IMR-90 (cell line): Measurements from ENCODE around the gene PLLP. TPM values are rescaled to one million over a fixed set of nuclear protein-coding genes. Genes with fewer than 3 reads are reported as not detected.
A peak's percentile ranks its signal among the peaks of the same experiment; 100 is the strongest.

Experiments
- ATAC-seq: fragments of 200-7000 bp; cut with Tn5 transposase; 2 replicates; pipeline ENCODE4 v1.9.1; 2020; ENCODE audit warnings: low read depth, mild to moderate bottlenecking, moderate library complexity
- BruUV-seq: library from RNA; stranded (reverse); fragments of 400-500 nt; replicated peaks from 2 replicates; lab custom pipeline; 2021; lab: Mats Ljungman, UMichigan
- CTCF ChIA-PET: fragments of 300-600 bp; formaldehyde crosslinking; extraction: SDS; loops from one replicate; lab custom pipeline; 2021; ENCODE audit warnings: antibody characterized with exemption; lab: Yijun Ruan, JAX
- POLR2A ChIA-PET: fragments of 300-600 bp; sonication (Branson Sonifier 250); formaldehyde crosslinking; loops from one replicate; lab custom pipeline; 2022; ENCODE audit warnings: antibody characterized with exemption; ENCODE audit not compliant: unreplicated experiment; lab: Charles Lee
- DNase-seq: peaks from one replicate; pipeline ENCODE4 v3.0.0; 2013
- H2AFZ ChIP-seq: replicated peaks from 2 replicates; pipeline ENCODE3; 2013; ENCODE audit warnings: low read length, mild to moderate bottlenecking; ENCODE audit not compliant: poor library complexity
- H2AK5ac ChIP-seq: 2 replicates; pipeline ENCODE4 v1.6.1; 2013; ENCODE audit warnings: low read depth, low read length, inconsistent platforms
- H2AK9ac ChIP-seq: replicated peaks from 2 replicates; pipeline ENCODE3; 2013; ENCODE audit warnings: mild to moderate bottlenecking, low read depth, low read length, moderate library complexity; ENCODE audit not compliant: poor library complexity
- H2BK120ac ChIP-seq: 2 replicates; pipeline ENCODE4 v1.6.1; 2013; ENCODE audit warnings: low read depth, low read length, inconsistent platforms
- H2BK15ac ChIP-seq: 3 replicates; pipeline ENCODE4 v1.6.1; 2013; ENCODE audit warnings: low read depth, low read length, inconsistent platforms
- H2BK20ac ChIP-seq: 2 replicates; pipeline ENCODE4 v1.6.1; 2013; ENCODE audit warnings: low read depth, mild to moderate bottlenecking, inconsistent platforms, low read length, moderate library complexity
- H2BK5ac ChIP-seq: 2 replicates; pipeline ENCODE4 v1.6.1; 2013; ENCODE audit warnings: mild to moderate bottlenecking, low read depth, low read length, inconsistent platforms; ENCODE audit not compliant: poor library complexity, severe bottlenecking
- H3K14ac ChIP-seq: replicated peaks from 2 replicates; pipeline ENCODE4 v1.6.1; 2013; ENCODE audit warnings: low read depth, low read length, inconsistent platforms
- H3K18ac ChIP-seq: 2 replicates; pipeline ENCODE4 v1.6.1; 2013; ENCODE audit warnings: low read depth, low read length, control low read depth
- H3K23ac ChIP-seq: 2 replicates; pipeline ENCODE4 v1.6.1; 2013; ENCODE audit warnings: low read depth, low read length, inconsistent platforms
- H3K27ac ChIP-seq: 2 replicates; pipeline ENCODE4 v1.5.1; 2013; ENCODE audit warnings: mild to moderate bottlenecking, control low read depth, low read length; ENCODE audit not compliant: insufficient read depth
- H3K27me3 ChIP-seq: 2 replicates; pipeline ENCODE4 v1.6.1; 2013; ENCODE audit warnings: low read length; ENCODE audit not compliant: control insufficient read depth, insufficient read depth
- H3K36me3 ChIP-seq: 2 replicates; pipeline ENCODE4 v1.6.1; 2013; ENCODE audit warnings: low read length, mixed read lengths; ENCODE audit not compliant: control insufficient read depth, insufficient read depth
- H3K4ac ChIP-seq: 2 replicates; pipeline ENCODE4 v1.6.1; 2013; ENCODE audit warnings: low read depth, low read length, inconsistent platforms
- H3K4me1 ChIP-seq: 2 replicates; pipeline ENCODE4 v1.6.1; 2013; ENCODE audit warnings: low read length, mixed read lengths; ENCODE audit not compliant: control insufficient read depth, insufficient read depth
- H3K4me2 ChIP-seq: 2 replicates; pipeline ENCODE4 v1.6.1; 2013; ENCODE audit warnings: low read depth, mild to moderate bottlenecking, control low read depth, low read length, moderate library complexity
- H3K4me3 ChIP-seq: 2 replicates; pipeline ENCODE4 v1.5.1; 2013; ENCODE audit warnings: low read depth, mild to moderate bottlenecking, control low read depth, low read length, moderate library complexity; ENCODE audit not compliant: insufficient read depth
- H3K56ac ChIP-seq: 2 replicates; pipeline ENCODE4 v1.6.1; 2013; ENCODE audit warnings: low read length, inconsistent platforms; ENCODE audit not compliant: insufficient read depth; ENCODE audit errors: extremely low read depth
- H3K79me1 ChIP-seq, 2 experiments: 2 replicates each; pipeline ENCODE4 v1.6.1; 2013; ENCODE audit warnings: low read length in 2 of 2, inconsistent platforms in 1 of 2, low read depth in 1 of 2
- H3K9ac ChIP-seq: 2 replicates; pipeline ENCODE4 v1.6.1; 2013; ENCODE audit warnings: low read depth, low read length, control low read depth
- H3K9me1 ChIP-seq: 2 replicates; pipeline ENCODE4 v1.6.1; 2013; ENCODE audit warnings: low read length, inconsistent platforms; ENCODE audit not compliant: insufficient read depth
- H3K9me3 ChIP-seq: 2 replicates; pipeline ENCODE4 v1.6.1; 2013; ENCODE audit warnings: low read length; ENCODE audit not compliant: control insufficient read depth, insufficient read depth
- H4K20me1 ChIP-seq: 2 replicates; pipeline ENCODE4 v1.6.1; 2013; ENCODE audit warnings: low read length, inconsistent platforms; ENCODE audit not compliant: insufficient read depth
- H4K5ac ChIP-seq: 2 replicates; pipeline ENCODE4 v1.6.1; 2013; ENCODE audit warnings: mild to moderate bottlenecking, low read depth, low read length, control low read depth
- H4K8ac ChIP-seq, 2 experiments: 2 replicates each; pipeline ENCODE4 v1.6.1; 2013; ENCODE audit warnings: low read depth in 2 of 2, low read length in 2 of 2, control low read depth in 1 of 2, inconsistent platforms in 1 of 2
- H4K91ac ChIP-seq: 2 replicates; pipeline ENCODE4 v1.6.1; 2013; ENCODE audit warnings: low read depth, low read length, inconsistent platforms; ENCODE audit not compliant: insufficient read depth
- CHD1 ChIP-seq: IDR thresholded peaks from 2 replicates; pipeline ENCODE4 v1.6.1; 2012; ENCODE audit warnings: low read depth, low read length, improper control_type of control experiment
- FOS ChIP-seq: fragments of 150-350 bp; IDR thresholded peaks from 2 replicates; pipeline ENCODE4 v1.6.1; 2016; ENCODE audit warnings: low read depth, low read length
- MAFK ChIP-seq: IDR thresholded peaks from 2 replicates; pipeline ENCODE4 v1.6.1; 2012; ENCODE audit warnings: low read depth, low read length, improper control_type of control experiment
- MXI1 ChIP-seq: IDR thresholded peaks from 2 replicates; pipeline ENCODE4 v1.6.1; 2012; ENCODE audit warnings: low read depth, mild to moderate bottlenecking, low read length, moderate library complexity, borderline replicate concordance
- POLR2A ChIP-seq: IDR thresholded peaks from 2 replicates; pipeline ENCODE4 v1.6.1; 2012; ENCODE audit warnings: mild to moderate bottlenecking, low read depth, low read length
- RFX5 ChIP-seq: IDR thresholded peaks from 2 replicates; pipeline ENCODE4 v1.8.0; 2012; ENCODE audit warnings: low read depth, mild to moderate bottlenecking, low read length, moderate library complexity
- SMC3 ChIP-seq: fragments of 150-350 bp; IDR thresholded peaks from 2 replicates; pipeline ENCODE4 v1.6.1; 2016; ENCODE audit warnings: low read depth, mild to moderate bottlenecking, antibody characterized with exemption, low read length, moderate library complexity
- WGBS, 2 experiments: methylation state at CpG; one replicate each; pipeline versions ENCODE4 v1.1.5 to v1.1.7; 2013; ENCODE audit warnings: missing lambda C conversion rate in 2 of 2; ENCODE audit not compliant: insufficient read length in 1 of 2; ENCODE audit errors: extremely low coverage in 2 of 2; 5-methylcytosine and 5-hydroxymethylcytosine counted together
- dilution Hi-C: fragments of 300-500 bp; cut with HindIII; formaldehyde crosslinking; loops from one replicate; pipeline ENCODE4 v1.14.3; 2018; ENCODE audit warnings: low sequenced_read_pairs; ENCODE audit not compliant: unreplicated experiment
- in situ Hi-C: fragments of 300-500 bp; cut with MboI; formaldehyde crosslinking; loops from 3 replicates; pipeline ENCODE4 v1.14.3; 2019; ENCODE audit warnings: low sequenced_read_pairs, inconsistent platforms, mixed read lengths
- intact Hi-C: fragments of 100-400 bp; cut with micrococcal nuclease; formaldehyde crosslinking; loops from 2 replicates; pipeline ENCODE4 v1.10.0; 2022
- polyA plus RNA-seq, 3 experiments: library from polyadenylated mRNA; depleted of rRNA; stranded (reverse); fragments of >200 nt; gene quantifications; 2 replicates each; pipeline ENCODE4 v1.2.3, GENCODE V29; 2012; ENCODE audit warnings: low replicate concordance in 1 of 3
- total RNA-seq: library from RNA; depleted of rRNA; stranded (reverse); fragments of >200 nt; gene quantifications from 2 replicates; pipeline ENCODE4 v1.2.3, GENCODE V29; 2012

Gene PLLP
- total and polyA plus RNA-seq, 2 of the 4 experiments (the other 2 are of a cell fraction): 0.05 TPM; not detected in 1

- in situ Hi-C loops: no loop called here
- Histone ChIP-seq H2BK15ac (no peak overlapping the region), H2AFZ (no peak overlapping the region), H4K5ac (no peak overlapping the region), H3K9me1 (no peaks in the 10 kb centered on the region), H3K79me1 (no peaks in the 10 kb centered on the region), H2AK9ac (peak overlapping the region; percentile 61), H2AK5ac (no peak overlapping the region), H3K23ac (no peak overlapping the region), H2BK20ac (no peak overlapping the region), H4K8ac (no peak overlapping the region), H3K14ac (no peak overlapping the region), H4K20me1 (peaks cover 3% of the 10 kb centered on the region; the same call in 1 of the 2 replicates), H3K27ac (no peak overlapping the region), H3K27me3 (peaks cover 55% of the 10 kb centered on the region), H3K18ac (no peak overlapping the region), H3K4me1 (no peaks in the 10 kb centered on the region), H3K56ac (no peak overlapping the region), H3K9me3 (no peaks in the 10 kb centered on the region), H3K4ac (no peak overlapping the region), H3K4me3 (no peak overlapping the region), H2BK120ac (no peak overlapping the region), H4K91ac (no peak overlapping the region), H3K36me3 (no peaks in the 10 kb centered on the region), H3K4me2 (no peak overlapping the region), H2BK5ac (no peak overlapping the region), H3K9ac (no peak overlapping the region)
- TF ChIP-seq CHD1: no peak
- no peak for TF ChIP-seq RFX5
- no peak for TF ChIP-seq POLR2A
- TF ChIP-seq SMC3: no peak
- no peak for TF ChIP-seq MAFK
- TF ChIP-seq FOS: no peak
- TF ChIP-seq MXI1: no peak
- ChIA-PET POLR2A (no interaction called here), CTCF (no interaction called here)
- intact Hi-C loops: no loop called here
- no TSS peak for BruUV-seq
- ATAC-seq (no peak), DNase-seq (no peak)
- WGBS, 2 experiments: 40% methylated on average over 1 of the region's 7 CpGs; no CpG with 5 or more reads in 1 of the 2 experiments
- dilution Hi-C loops: no loop called here
Measured at GRCh38 chr16:57279780-57280638, 4.5 kb downstream of the PLLP start.
